HL-60/S4 treated with retinoic acid at 250 ng/mL for 4 days and 3 days (cell line): ENCODE measurements around the gene FXYD6.

Experiments used
- in situ Hi-C: fragments of 300-500 bp; cut with MboI; formaldehyde crosslinking; loops from 2 replicates; pipeline ENCODE4 v1.7.0; 2022; ENCODE audit warnings: low sequenced_read_pairs

Gene FXYD6

DNA sequence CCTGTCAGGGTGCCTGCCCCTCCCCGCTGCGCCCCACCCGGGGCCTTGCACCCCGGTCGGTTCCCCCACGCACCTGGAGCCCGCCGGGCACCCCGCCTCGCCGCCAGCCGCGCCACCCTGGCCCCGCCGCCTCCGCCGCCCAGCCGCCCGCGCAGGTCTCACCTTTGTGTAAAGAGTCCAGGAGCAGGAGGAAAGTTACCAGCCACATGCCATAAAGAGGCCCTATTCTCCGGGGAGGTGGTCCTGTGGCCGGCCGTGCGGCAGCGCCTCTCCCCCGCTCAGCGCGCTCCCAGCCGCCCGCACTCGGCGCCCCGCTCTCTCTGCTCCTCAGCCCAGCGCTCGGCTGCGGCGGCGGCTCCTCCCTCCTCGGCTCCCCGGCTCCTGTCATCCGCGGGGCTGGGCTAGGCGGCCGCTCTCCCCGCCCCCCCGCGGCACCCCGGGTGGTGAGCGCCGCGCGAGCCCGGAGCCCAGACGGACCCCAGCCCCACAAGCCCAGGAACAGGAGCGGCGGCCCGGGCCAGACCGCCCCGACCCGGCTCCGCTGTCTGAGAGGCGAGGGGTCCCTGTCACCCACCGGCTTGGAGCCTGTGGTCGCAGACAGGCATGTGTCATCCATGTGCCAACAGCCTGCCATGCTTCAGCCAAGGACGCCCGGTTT is 79.5 kb downstream of the FXYD6 start, which contains the start of gene DSCAML1:
Gene DSCAML1, minus strand, starts transcription at position 345 of the 658 bp plus-strand sequence. Its CDS starts 137 bp downstream, at position 208.
- in situ Hi-C loops, result no loop called here

DNA sequence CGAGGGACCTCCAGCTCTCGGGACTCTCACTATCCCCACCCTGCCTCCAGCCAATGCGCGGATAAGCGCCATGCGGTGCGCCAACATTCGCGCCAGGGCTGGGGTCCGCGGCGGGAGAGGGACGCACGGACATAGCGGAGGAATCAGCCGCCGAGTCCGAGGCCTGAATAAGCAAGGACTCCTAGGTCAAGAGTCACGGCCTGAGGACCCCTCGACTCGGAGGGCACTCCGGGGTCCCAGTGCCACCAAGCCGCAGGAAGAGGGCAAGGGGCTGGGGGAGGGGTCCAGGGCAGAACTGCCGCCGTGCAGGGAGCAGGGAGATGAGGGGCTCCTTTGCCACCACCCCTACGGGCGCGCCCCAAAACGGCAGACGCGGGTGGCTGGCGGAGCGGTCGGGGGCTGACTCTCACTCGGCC is 80.0 kb downstream of the FXYD6 start:
- in situ Hi-C loops, result no loop called here

DNA sequence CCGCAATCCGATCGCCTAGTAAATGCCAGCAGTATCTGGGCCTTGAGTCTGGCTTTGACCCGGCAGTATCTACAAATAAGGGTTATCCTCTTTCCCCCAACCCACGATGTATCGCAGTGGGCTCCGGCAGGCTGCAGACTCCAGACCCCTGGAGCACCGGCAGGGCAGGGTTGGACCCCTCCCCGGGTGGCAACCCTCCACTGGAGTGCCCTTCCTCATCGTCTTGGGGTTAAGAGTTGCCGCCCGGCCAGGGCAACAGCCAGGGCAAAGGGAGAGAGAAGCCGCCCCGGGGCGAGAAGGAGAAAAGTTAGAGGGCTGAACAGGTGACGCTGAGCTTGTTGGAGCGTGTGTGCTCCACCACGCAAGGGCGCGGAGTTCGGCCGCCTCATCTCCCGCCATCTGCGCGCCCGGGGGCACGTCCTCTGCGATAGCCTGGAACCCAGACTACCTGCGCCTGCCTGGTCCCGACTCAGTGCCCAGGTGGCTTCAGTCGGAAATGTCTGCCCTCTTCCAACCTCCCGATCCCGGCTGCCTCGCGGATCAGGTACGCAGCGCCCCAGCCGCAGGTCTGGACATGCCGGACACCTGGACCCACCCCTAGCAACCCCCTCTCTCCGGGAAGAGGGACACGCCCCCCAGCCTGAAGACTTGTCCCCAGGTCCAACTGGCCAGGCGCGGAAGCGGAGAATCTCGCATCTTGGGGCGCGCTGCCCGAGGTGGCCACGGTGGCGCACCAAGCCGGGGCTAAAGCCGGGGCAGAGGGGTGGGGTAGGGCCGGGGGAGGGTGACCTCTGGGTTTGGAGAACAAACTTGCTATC is 80.6 kb downstream of the FXYD6 start:
- in situ Hi-C loops, result no loop called here

DNA sequence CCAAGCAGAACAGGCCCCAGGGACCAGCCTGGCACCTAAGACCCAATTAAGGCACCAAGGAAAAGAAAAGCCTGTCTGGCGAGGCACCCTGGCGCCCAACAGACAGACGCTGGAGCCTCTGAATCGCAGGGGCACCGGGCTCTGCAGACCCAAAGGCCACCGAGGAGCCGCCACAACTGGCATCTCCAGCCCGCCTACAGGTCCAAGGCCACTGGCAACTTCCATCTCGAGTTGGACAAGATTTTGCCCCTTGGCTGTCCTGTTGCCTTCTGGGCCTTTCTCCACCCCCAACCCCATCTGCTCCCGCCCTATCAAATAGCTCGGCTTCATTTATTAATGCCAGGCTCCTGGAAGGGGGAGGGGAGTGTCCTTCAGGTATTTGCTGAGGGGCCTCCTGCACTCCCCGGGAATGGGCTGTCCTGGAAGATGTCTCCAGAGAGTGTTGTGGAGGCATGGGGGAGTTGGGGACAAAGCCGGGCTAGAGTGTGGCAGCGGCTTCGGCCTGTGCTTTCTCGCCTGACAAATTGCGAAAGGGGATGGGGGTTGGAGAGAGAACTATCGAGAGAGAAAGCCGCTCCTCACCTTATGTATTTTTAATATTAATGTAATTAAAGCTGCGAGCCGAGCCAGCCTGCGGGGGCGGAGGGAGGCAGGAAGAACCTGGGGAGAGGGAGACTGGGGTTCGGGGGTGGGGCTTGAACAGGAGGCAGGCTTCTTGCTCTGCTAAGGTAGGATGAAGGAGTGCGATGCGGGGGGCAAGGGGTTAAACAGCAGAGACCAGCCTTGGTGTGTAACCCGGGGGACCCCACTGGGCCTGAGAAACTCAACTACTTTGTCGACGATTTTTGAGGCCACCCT is 81.5 kb downstream of the FXYD6 start:
- in situ Hi-C loops, result no loop called here

DNA sequence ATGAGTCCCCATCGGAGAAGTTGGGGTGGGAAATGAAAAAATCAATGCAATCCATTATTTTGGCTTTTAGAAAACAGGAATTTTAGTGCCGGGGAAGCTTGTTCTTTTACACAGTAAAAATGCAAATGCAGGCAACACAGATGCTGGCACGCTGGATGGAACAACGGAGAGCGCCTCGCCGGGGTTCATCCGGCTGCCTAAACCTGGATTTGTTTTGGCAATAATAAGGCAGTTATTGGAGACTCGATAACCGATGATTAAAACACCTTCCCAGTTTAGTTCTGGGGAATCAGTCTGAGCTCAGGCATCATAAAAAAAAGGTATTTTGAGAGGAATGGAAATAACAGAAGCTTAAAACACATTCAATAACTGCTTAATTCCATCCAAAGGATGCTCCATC is 82.3 kb downstream of the FXYD6 start:
- in situ Hi-C loops, result no loop called here

DNA sequence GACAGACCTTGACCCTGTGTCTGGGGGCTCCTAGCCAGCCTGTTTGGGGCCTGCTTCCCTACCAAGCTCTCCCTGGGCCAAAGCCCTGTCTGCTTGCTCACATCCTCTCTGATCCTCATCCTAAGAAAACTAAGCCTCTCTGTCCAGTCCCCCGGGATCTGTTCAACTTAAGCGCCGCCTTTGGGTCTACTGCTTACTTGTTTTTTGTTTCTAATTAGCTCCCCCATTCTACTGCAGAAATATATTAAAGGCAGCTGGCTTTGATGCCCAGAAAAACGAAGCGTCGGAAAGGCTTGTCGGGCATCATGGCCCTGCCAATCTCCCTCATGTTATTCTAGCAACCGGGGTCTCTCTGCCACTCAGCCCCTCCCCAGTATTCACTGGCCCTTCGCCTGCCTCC is 82.9 kb downstream of the FXYD6 start:
- in situ Hi-C loops, result no loop called here

DNA sequence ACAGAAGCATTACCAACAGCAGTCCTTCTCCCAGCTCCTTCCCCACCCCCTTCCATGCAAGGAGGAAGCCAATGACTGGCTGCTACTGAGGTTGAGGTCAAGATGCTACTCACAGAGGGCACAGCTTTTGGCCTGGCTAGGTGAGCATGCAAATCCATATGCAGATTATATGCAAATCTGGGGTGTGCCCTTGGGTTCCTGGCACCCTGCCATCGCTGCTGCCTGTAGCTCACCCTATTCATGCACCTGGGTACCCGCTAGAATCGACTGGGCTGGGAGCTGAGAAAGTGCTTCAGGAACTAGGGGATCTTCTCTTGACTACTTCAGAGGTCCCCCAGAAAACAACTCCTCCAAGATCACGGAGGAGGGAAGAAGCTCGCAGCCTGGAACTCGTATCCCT is 83.5 kb downstream of the FXYD6 start:
- in situ Hi-C loops, result no loop called here

DNA sequence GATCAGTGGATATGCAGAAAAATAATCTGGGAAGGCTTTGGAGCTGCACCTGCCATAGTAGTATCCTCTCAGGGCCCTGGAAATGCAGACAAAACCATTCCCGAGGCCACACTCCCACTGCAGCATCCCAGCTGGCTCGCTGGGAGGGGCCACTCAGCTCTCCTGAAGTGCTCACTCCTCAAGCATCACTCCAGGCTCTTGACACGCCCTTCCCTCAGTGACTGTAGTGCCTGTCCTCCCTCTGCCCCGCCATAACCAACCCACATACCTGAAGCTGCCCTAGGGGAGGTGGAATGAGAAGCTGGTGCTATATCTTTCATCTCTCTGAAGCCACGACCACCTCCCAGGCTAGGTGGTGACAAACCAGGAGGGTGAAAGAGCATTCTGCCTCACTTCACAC is 84.2 kb downstream of the FXYD6 start:
- in situ Hi-C loops, result no loop called here

DNA sequence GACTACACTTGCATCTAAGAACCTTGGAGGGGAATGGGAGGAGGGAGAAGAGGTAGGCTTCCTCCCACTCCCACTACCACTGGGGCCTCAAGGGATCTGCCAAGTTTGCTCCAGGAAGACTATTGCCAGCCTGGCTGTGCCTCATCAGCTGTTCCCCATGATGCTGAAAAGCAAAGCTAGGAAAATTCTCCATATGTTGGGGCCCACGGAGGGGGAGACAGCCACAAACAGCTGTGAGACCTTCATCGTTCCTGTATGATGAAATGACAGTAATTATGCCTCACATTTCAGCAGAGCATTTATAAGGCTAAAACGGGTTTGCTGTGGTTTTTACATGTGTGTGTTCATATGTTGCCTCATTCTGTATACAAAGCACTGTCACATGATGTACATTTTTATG is 86.2 kb downstream of the FXYD6 start:
- in situ Hi-C loops, result no loop called here

DNA sequence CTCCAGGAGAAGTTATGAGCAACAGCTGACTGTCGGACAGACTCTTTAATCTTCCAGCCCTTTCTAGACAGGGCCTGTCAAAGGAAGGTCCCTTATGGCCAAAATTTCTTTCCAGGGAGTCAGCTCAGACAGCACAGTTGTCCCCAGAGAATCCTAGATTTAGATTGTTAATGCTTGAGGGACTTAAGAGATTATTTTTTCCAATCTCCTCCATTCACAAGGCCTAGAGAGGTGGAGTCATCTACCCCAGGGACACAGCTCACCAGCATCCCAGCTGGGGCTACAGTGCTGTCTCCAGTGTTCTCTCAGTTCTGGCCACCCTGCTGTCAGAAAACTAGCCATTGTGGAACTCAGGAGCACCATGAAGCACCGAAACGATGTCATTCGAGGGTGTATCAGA is 87.2 kb downstream of the FXYD6 start:
- in situ Hi-C loops, result no loop called here
